ENCODE measurements around the gene MIP.

MIP gene

GRCh38 chr12:56448860-56449621 is 5.4 kb downstream of the MIP start, which contains the start of gene TIMELESS (continued):
- TF ChIP-seq PBX3 (CRISPR knock-in tag; IDR thresholded peaks at IDR 0.05) (0 out of 2 replicates have a peak, but pooled peaks have one; percentile 66), ZNF529 (tag by site-specific recombination; IDR thresholded peaks at IDR 0.05; ENCODE audit: insufficient replicate concordance) (no peak), BCL11B (tag by site-specific recombination; IDR thresholded peaks at IDR 0.05; ENCODE audit: low read depth) (peak; percentile 10; the same call in 1 of the 2 replicates), KLF1 (tag by site-specific recombination; IDR thresholded peaks at IDR 0.05) (peak; percentile 24; the same call in 1 of the 2 replicates), ZFHX2 (tag by site-specific recombination; conservative IDR thresholded peaks at IDR 0.05) (peak; percentile 55; the same call in 1 of the 2 replicates), ZBTB20 (tag by site-specific recombination; IDR thresholded peaks at IDR 0.05) (peak; percentile 87), KLF17 (tag by site-specific recombination; IDR thresholded peaks at IDR 0.05) (peak; percentile 44; the same call in 1 of the 2 replicates), ZNF621 (tag by site-specific recombination; IDR thresholded peaks at IDR 0.05) (no peak), GLIS1 (tag by site-specific recombination; IDR thresholded peaks at IDR 0.05) (peak; percentile 41; the same call in 1 of the 2 replicates), ZNF521 (tag by site-specific recombination; IDR thresholded peaks at IDR 0.05) (no peak), ZNF510 (tag by site-specific recombination; IDR thresholded peaks at IDR 0.05; ENCODE audit: insufficient replicate concordance) (no peak), KLF8 (tag by site-specific recombination; IDR thresholded peaks at IDR 0.05) (peak; percentile 90), ZNF501 (tag by site-specific recombination; IDR thresholded peaks at IDR 0.05) (peak; percentile 86), ZFP37 (tag by site-specific recombination; IDR thresholded peaks at IDR 0.05) (peak; percentile 80), ZEB2 (tag by site-specific recombination; IDR thresholded peaks at IDR 0.05) (peak; percentile 95; the same call in 1 of the 2 replicates), ZNF398 (tag by site-specific recombination; IDR thresholded peaks at IDR 0.05) (peak; percentile 49; the same call in 1 of the 2 replicates), ZNF280D (tag by site-specific recombination; IDR thresholded peaks at IDR 0.05) (0 out of 2 replicates have a peak, but pooled peaks have one; percentile 64), ZBTB11 (tag by site-specific recombination; conservative IDR thresholded peaks at IDR 0.05; ENCODE audit: low read depth) (peak; percentile 35; the same call in 1 of the 2 replicates), GFI1B (tag by site-specific recombination; IDR thresholded peaks at IDR 0.05) (0 out of 2 replicates have a peak, but pooled peaks have one; percentile 28), ZSCAN18 (tag by site-specific recombination; IDR thresholded peaks at IDR 0.05) (no peak), ZIC2 (tag by site-specific recombination; IDR thresholded peaks at IDR 0.05) (peak; percentile 39), YY2 (tag by site-specific recombination; IDR thresholded peaks at IDR 0.05) (no peak), EGR2 (tag by site-specific recombination; IDR thresholded peaks at IDR 0.05; ENCODE audit: low read depth) (0 out of 2 replicates have a peak, but pooled peaks have one; percentile 49), ZBTB26 (tag by site-specific recombination; optimal IDR thresholded peaks at IDR 0.05) (peak; percentile 99), SETDB1 (IDR thresholded peaks at IDR 0.05; ENCODE audit: insufficient read length, low read length) (peak; percentile 51)
